WTC11 (cell line): Measurements from ENCODE around the gene LPP. TPM values are rescaled to one million over a fixed set of nuclear protein-coding genes. Genes with fewer than 3 reads are reported as not detected.

Experiments used
- ATAC-seq: fragments of 200-7000 bp; cut with Tn5 transposase; 2 replicates; pipeline ENCODE4 v1.10.0; 2021; ENCODE audit warnings: mild to moderate bottlenecking, moderate library complexity
- CTCF ChIA-PET: fragments of 300-600 bp; sonication (Branson Sonifier 250); formaldehyde crosslinking; loops from one replicate; lab custom pipeline; 2021; ENCODE audit warnings: antibody characterized with exemption; lab: Charles Lee
- POLR2A ChIA-PET: fragments of 350-600 bp; sonication (Branson Sonifier 250); formaldehyde crosslinking; loops from one replicate; lab custom pipeline; 2021; ENCODE audit warnings: antibody characterized with exemption; lab: Charles Lee
- DNase-seq: peaks from one replicate; pipeline ENCODE4 v3.0.0; 2021; ENCODE audit warnings: low spot score
- H3K27ac Mint-ChIP-seq: 2 replicates; pipeline ENCODE4 v1.8.0; 2021; ENCODE audit warnings: mixed read lengths
- H3K27me3 Mint-ChIP-seq: 2 replicates; pipeline ENCODE4 v1.8.0; 2021; ENCODE audit warnings: low read depth, mild to moderate bottlenecking, moderate library complexity, mixed read lengths
- H3K36me3 Mint-ChIP-seq: 2 replicates; pipeline ENCODE4 v1.8.0; 2021; ENCODE audit warnings: mixed read lengths
- H3K4me1 Mint-ChIP-seq: 2 replicates; pipeline ENCODE4 v1.8.0; 2022; ENCODE audit warnings: mixed read lengths
- H3K4me3 Mint-ChIP-seq: 2 replicates; pipeline ENCODE4 v1.8.0; 2021; ENCODE audit warnings: mild to moderate bottlenecking, moderate library complexity, mixed read lengths
- H3K9me3 Mint-ChIP-seq: 2 replicates; pipeline ENCODE4 v1.8.0; 2021; ENCODE audit warnings: mixed read lengths
- AFF4 ChIP-seq: sonication (generic); formaldehyde crosslinking; IDR thresholded peaks from 2 replicates; pipeline ENCODE4 v1.8.1; 2023; ENCODE audit warnings: mild to moderate bottlenecking, missing genetic modification reagents, borderline replicate concordance
- ATF2 ChIP-seq: sonication (generic); formaldehyde crosslinking; IDR thresholded peaks from 2 replicates; pipeline ENCODE4 v1.8.1; 2022; ENCODE audit warnings: low read depth, missing genetic modification reagents, borderline replicate concordance
- CBFB ChIP-seq: sonication (generic); formaldehyde crosslinking; IDR thresholded peaks from 2 replicates; pipeline ENCODE4 v1.8.1; 2022; ENCODE audit warnings: mild to moderate bottlenecking, low read depth, missing genetic modification reagents
- E2F1 ChIP-seq: sonication (generic); formaldehyde crosslinking; IDR thresholded peaks from 2 replicates; pipeline ENCODE4 v1.8.0; 2022; ENCODE audit warnings: mild to moderate bottlenecking, missing genetic modification reagents
- ETV6 ChIP-seq: sonication (generic); formaldehyde crosslinking; IDR thresholded peaks from 2 replicates; pipeline ENCODE4 v1.8.1; 2022; ENCODE audit warnings: mild to moderate bottlenecking, missing genetic modification reagents
- IRF2 ChIP-seq: sonication (generic); formaldehyde crosslinking; IDR thresholded peaks from 2 replicates; pipeline ENCODE4 v1.8.0; 2022; ENCODE audit warnings: low read depth, missing genetic modification reagents, borderline replicate concordance
- MYBL2 ChIP-seq: sonication (generic); formaldehyde crosslinking; IDR thresholded peaks from 2 replicates; pipeline ENCODE4 v1.8.1; 2023; ENCODE audit warnings: mild to moderate bottlenecking, moderate library complexity, missing genetic modification reagents
- PRRX2 ChIP-seq: fragments of 250-450 bp; sonication (Bioruptor Pico); IDR thresholded peaks from 2 replicates; pipeline ENCODE4 v1.8.0; 2021; ENCODE audit warnings: mild to moderate bottlenecking
- SOX15 ChIP-seq: fragments of 250-450 bp; sonication (Bioruptor Pico); IDR thresholded peaks from 2 replicates; pipeline ENCODE4 v1.9.0; 2021; ENCODE audit warnings: mild to moderate bottlenecking
- ZNF121 ChIP-seq: sonication (generic); formaldehyde crosslinking; IDR thresholded peaks from 2 replicates; pipeline ENCODE4 v1.8.0; 2023; ENCODE audit warnings: missing genetic modification reagents
- ZNF281 ChIP-seq: sonication (generic); formaldehyde crosslinking; IDR thresholded peaks from 2 replicates; pipeline ENCODE4 v1.8.0; 2023; ENCODE audit warnings: mild to moderate bottlenecking, missing genetic modification reagents
- ZNF423 ChIP-seq: fragments of 250-450 bp; sonication (Bioruptor Pico); IDR thresholded peaks from 2 replicates; pipeline ENCODE4 v2.1.2; 2022; ENCODE audit warnings: mild to moderate bottlenecking, moderate library complexity
- total RNA-seq: library from RNA; stranded (reverse); gene quantifications from 3 replicates; pipeline ENCODE4 v1.2.3, GENCODE V29; 2021
- TF ChIP-seq, protein P1 (sequence below): fragments of 250-450 bp; sonication (Bioruptor Pico); conservative IDR thresholded peaks from 2 replicates; pipeline ENCODE4 v1.9.0; 2021; ENCODE audit warnings: mild to moderate bottlenecking
- TF ChIP-seq, protein P2 (sequence below): sonication (generic); formaldehyde crosslinking; conservative IDR thresholded peaks from 2 replicates; pipeline ENCODE4 v1.8.1; 2022; ENCODE audit warnings: mild to moderate bottlenecking, missing genetic modification reagents
- TF ChIP-seq, protein P3 (sequence below): sonication (generic); formaldehyde crosslinking; IDR thresholded peaks from 2 replicates; pipeline ENCODE4 v1.8.0; 2023; ENCODE audit warnings: missing genetic modification reagents
- TF ChIP-seq, protein P4 (sequence below): fragments of 250-450 bp; sonication (Bioruptor Pico); IDR thresholded peaks from 2 replicates; pipeline ENCODE4 v1.9.0; 2021; ENCODE audit warnings: mild to moderate bottlenecking, borderline replicate concordance

Gene LPP
- total RNA-seq, 1 experiment from 2014 or later = 49.6 TPM

- TF ChIP-seq, protein P1, sequence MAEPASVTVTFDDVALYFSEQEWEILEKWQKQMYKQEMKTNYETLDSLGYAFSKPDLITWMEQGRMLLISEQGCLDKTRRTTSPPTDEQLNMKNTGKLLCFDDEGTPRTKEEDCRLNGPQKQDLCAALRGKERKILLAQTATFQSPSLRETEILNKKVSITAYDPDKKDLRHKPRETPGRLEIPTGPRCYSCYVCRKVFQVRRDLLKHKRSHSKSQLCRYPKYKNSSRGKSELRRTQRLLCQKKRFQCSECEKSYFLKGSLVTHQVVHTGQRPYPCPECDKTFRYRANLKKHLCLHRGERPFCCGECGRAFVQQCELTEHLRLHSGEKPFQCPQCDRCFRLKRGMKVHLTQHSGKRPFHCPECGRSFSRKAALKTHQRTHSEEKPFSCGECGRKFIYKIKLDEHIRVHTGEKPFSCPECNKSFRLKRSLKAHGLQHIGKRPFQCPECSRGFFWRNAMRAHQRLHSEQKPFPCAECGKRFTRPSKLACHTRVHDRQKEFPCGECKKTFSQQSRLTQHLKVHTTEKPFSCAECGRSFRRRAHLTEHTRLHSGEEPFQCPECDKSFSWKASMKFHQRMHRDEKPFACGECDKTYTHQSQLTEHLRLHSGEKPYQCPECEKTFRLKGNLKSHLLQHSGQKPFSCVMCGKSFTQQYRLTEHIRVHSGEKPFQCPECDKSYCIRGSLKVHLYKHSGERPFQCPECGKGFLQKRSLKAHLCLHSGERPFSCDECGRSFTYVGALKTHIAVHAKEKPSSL (CRISPR knock-in tag) = no peak
These were observed 366.5 kb downstream of the LPP start (continued) for GRCh38 chr3:188520466-188520865.

GRCh38 chr3:188522115-188522514 is 368.2 kb downstream of the LPP start:
- ATAC-seq (no peak), DNase-seq (no peak)
- Mint-ChIP-seq H3K9me3 (peaks cover 8% of the 10 kb centered on the region; the same call in 1 of the 2 replicates), H3K4me3 (no peak overlapping the region), H3K4me1 (no peaks in the 10 kb centered on the region), H3K36me3 (no peaks in the 10 kb centered on the region), H3K27me3 (no peaks in the 10 kb centered on the region), H3K27ac (no peak overlapping the region)
- CTCF ChIA-PET = no interaction called here
- POLR2A ChIA-PET = no interaction called here
- TF ChIP-seq AFF4 (CRISPR knock-in tag) = no peak
- TF ChIP-seq CBFB = no peak
- no peak for TF ChIP-seq ETV6
- TF ChIP-seq ATF2 (CRISPR knock-in tag) = no peak
- no peak for TF ChIP-seq MYBL2 (CRISPR knock-in tag)
- TF ChIP-seq SOX15 (CRISPR knock-in tag) = no peak
- TF ChIP-seq ZNF423 (CRISPR knock-in tag) = no peak
- TF ChIP-seq PRRX2 (CRISPR knock-in tag) = no peak
- no peak for TF ChIP-seq IRF2 (CRISPR knock-in tag)

GRCh38 chr3:188523291-188523690 is 369.3 kb downstream of the LPP start:
- Mint-ChIP-seq H3K27ac (no peak overlapping the region), H3K36me3 (no peaks in the 10 kb centered on the region), H3K4me1 (no peaks in the 10 kb centered on the region), H3K27me3 (no peaks in the 10 kb centered on the region), H3K4me3 (no peak overlapping the region), H3K9me3 (no peaks in the 10 kb centered on the region)
- CTCF ChIA-PET = no interaction called here
- ATAC-seq (no peak), DNase-seq (no peak)
- POLR2A ChIA-PET = no interaction called here
- TF ChIP-seq ZNF121 (CRISPR knock-in tag) = no peak
- TF ChIP-seq E2F1 (CRISPR knock-in tag) = no peak
- TF ChIP-seq, protein P2, sequence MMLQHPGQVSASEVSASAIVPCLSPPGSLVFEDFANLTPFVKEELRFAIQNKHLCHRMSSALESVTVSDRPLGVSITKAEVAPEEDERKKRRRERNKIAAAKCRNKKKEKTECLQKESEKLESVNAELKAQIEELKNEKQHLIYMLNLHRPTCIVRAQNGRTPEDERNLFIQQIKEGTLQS = no peak
- TF ChIP-seq, protein P3, sequence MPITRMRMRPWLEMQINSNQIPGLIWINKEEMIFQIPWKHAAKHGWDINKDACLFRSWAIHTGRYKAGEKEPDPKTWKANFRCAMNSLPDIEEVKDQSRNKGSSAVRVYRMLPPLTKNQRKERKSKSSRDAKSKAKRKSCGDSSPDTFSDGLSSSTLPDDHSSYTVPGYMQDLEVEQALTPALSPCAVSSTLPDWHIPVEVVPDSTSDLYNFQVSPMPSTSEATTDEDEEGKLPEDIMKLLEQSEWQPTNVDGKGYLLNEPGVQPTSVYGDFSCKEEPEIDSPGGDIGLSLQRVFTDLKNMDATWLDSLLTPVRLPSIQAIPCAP (CRISPR knock-in tag) = no peak
- no peak for TF ChIP-seq IRF2 (CRISPR knock-in tag)
- no peak for TF ChIP-seq SOX15 (CRISPR knock-in tag)
- TF ChIP-seq, protein P4, sequence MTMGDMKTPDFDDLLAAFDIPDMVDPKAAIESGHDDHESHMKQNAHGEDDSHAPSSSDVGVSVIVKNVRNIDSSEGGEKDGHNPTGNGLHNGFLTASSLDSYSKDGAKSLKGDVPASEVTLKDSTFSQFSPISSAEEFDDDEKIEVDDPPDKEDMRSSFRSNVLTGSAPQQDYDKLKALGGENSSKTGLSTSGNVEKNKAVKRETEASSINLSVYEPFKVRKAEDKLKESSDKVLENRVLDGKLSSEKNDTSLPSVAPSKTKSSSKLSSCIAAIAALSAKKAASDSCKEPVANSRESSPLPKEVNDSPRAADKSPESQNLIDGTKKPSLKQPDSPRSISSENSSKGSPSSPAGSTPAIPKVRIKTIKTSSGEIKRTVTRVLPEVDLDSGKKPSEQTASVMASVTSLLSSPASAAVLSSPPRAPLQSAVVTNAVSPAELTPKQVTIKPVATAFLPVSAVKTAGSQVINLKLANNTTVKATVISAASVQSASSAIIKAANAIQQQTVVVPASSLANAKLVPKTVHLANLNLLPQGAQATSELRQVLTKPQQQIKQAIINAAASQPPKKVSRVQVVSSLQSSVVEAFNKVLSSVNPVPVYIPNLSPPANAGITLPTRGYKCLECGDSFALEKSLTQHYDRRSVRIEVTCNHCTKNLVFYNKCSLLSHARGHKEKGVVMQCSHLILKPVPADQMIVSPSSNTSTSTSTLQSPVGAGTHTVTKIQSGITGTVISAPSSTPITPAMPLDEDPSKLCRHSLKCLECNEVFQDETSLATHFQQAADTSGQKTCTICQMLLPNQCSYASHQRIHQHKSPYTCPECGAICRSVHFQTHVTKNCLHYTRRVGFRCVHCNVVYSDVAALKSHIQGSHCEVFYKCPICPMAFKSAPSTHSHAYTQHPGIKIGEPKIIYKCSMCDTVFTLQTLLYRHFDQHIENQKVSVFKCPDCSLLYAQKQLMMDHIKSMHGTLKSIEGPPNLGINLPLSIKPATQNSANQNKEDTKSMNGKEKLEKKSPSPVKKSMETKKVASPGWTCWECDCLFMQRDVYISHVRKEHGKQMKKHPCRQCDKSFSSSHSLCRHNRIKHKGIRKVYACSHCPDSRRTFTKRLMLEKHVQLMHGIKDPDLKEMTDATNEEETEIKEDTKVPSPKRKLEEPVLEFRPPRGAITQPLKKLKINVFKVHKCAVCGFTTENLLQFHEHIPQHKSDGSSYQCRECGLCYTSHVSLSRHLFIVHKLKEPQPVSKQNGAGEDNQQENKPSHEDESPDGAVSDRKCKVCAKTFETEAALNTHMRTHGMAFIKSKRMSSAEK (CRISPR knock-in tag) = no peak
- TF ChIP-seq ZNF281 (CRISPR knock-in tag) = no peak
